GM19452 (cell line): ENCODE measurements around the gene SURF1.
"Not testable (repeated sequence)": the region's sequence is repeated elsewhere in the genome, so short reads cannot be mapped to it uniquely, and the experiment has no call there.

ENCODE experiments used
- ATAC-seq: cut with Tn5 transposase; IDR thresholded peaks from one replicate; pipeline ENCODE4 v1.9.1; 2021; ENCODE audit not compliant: unreplicated experiment

The SURF1 gene

GRCh38 chr9:133346021-133346785, 10.1 kb downstream of the SURF1 start:
- ATAC-seq, result no peak

GRCh38 chr9:133345596-133345995, 10.7 kb downstream of the SURF1 start:
- ATAC-seq, result no peak

- ATAC-seq, result no peak
These were observed 11.3 kb downstream of the SURF1 start for GRCh38 chr9:133344979-133345378.

- no peak for ATAC-seq
These were observed 12.2 kb downstream of the SURF1 start for GRCh38 chr9:133344071-133344470.

- no peak for ATAC-seq
These were observed 13.7 kb downstream of the SURF1 start for GRCh38 chr9:133342570-133342969.

GRCh38 chr9:133342069-133342406, 14.2 kb downstream of the SURF1 start:
- ATAC-seq, result no peak

- ATAC-seq, result no peak
These were observed 14.8 kb downstream of the SURF1 start for GRCh38 chr9:133341369-133342068.

GRCh38 chr9:133340916-133341315, 15.4 kb downstream of the SURF1 start:
- no peak for ATAC-seq

- ATAC-seq, result no peak
These were observed 16.0 kb downstream of the SURF1 start for GRCh38 chr9:133340256-133340655.

GRCh38 chr9:133339641-133340040, 16.6 kb downstream of the SURF1 start:
- no peak for ATAC-seq

- ATAC-seq, result peak; percentile 74
These were observed 20.1 kb downstream of the SURF1 start, which contains the start of gene SURF6 for GRCh38 chr9:133335924-133336811. TSS of gene SURF6 (minus strand) at chr9:133336188. CDS start at chr9:133336132, 56 bp downstream.

GRCh38 chr9:133334888-133335287, 21.4 kb downstream of the SURF1 start:
- not testable (repeated sequence) for ATAC-seq

GRCh38 chr9:133334161-133334560, 22.1 kb downstream of the SURF1 start:
- no peak for ATAC-seq

GRCh38 chr9:133333566-133333965, 22.7 kb downstream of the SURF1 start:
- no peak for ATAC-seq

GRCh38 chr9:133333011-133333410, 23.3 kb downstream of the SURF1 start:
- no peak for ATAC-seq

- no peak for ATAC-seq
These were observed 23.9 kb downstream of the SURF1 start for GRCh38 chr9:133332381-133332730.

GRCh38 chr9:133331641-133332380, 24.5 kb downstream of the SURF1 start:
- no peak for ATAC-seq

GRCh38 chr9:133331221-133331620, 25.1 kb downstream of the SURF1 start:
- ATAC-seq, result no peak

GRCh38 chr9:133329306-133330156, 26.8 kb downstream of the SURF1 start:
- not testable (repeated sequence) for ATAC-seq
